KOPT-K1 (cell line): Measurements from ENCODE around the gene WDR88.

Source experiments
- H3K27ac ChIP-seq: fragments of 200-600 bp; sonication (generic); 2 replicates; pipeline ENCODE4 v1.5.1; 2016; ENCODE audit warnings: antibody characterized with exemption, mild to moderate bottlenecking, low read depth, low read length; ENCODE audit not compliant: poor library complexity, severe bottlenecking
- H3K36me3 ChIP-seq: fragments of 200-600 bp; sonication (generic); 2 replicates; pipeline ENCODE4 v1.5.1; 2017; ENCODE audit warnings: antibody characterized with exemption, mild to moderate bottlenecking, low read length, moderate library complexity; ENCODE audit not compliant: insufficient read depth
- H3K9me3 ChIP-seq: fragments of 200-600 bp; sonication (generic); 2 replicates; pipeline ENCODE4 v1.5.1; 2017; ENCODE audit warnings: antibody characterized with exemption, low read length, mild to moderate bottlenecking; ENCODE audit not compliant: insufficient read depth, poor library complexity, severe bottlenecking

Gene WDR88, protein sequence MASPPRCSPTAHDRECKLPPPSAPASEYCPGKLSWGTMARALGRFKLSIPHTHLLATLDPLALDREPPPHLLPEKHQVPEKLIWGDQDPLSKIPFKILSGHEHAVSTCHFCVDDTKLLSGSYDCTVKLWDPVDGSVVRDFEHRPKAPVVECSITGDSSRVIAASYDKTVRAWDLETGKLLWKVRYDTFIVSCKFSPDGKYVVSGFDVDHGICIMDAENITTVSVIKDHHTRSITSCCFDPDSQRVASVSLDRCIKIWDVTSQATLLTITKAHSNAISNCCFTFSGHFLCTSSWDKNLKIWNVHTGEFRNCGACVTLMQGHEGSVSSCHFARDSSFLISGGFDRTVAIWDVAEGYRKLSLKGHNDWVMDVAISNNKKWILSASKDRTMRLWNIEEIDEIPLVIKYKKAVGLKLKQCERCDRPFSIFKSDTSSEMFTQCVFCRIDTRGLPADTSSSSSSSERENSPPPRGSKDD

DNA sequence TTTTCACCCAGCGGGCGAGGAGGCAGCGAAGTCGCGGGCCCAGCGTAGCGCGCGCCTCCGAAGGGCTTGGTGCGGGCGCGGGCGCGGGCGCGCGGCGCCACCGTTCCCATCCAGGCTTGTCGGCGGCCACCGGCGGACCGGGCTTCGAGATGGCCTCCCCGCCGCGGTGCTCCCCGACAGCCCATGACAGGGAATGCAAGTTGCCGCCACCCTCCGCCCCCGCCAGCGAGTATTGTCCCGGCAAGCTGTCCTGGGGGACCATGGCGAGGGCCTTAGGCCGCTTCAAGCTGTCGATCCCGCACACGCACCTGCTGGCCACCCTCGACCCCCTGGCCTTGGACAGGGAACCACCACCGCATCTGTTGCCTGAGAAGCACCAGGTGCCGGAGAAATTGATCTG, at the start of gene WDR88:
TSS of gene WDR88 (plus strand) at position 94 of the 400 bp plus-strand sequence. CDS start at position 150, 56 bp downstream.
- peaks cover 39% of the 10 kb centered on the region for H3K36me3 ChIP-seq
- H3K9me3 ChIP-seq = no peaks in the 10 kb centered on the region
- H3K27ac ChIP-seq = no peak within 1 kb of the TSS

DNA sequence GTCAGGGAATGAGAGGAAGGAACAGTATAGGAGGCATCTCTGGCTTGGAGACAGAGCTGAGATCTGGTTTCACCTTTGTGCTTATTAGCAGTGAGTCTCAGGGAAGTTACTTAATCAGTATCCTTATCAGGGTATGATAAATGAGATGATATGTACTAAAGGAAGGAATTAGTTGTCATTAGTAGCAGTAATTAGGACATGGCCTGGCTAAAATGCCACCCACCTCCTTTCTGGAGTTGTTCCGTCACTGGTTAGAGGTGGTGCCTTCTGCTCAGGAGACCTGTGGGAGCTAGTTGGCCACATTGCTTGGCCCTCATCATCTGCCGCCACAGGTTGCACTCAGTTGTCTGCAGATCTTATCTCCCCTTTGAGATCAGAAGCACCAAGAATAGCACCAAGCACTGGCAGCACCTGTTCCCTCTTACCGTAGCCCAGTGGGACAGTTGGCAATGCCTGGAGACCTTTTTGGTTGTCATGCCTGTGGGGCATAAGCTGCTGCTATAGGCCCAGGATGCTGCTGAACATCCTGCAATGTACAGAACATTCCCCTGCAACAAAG, 46.3 kb upstream of the WDR88 start:
- H3K27ac ChIP-seq = no peak overlapping the region
- H3K9me3 ChIP-seq = no peaks in the 10 kb centered on the region
- peaks cover 26% of the 10 kb centered on the region for H3K36me3 ChIP-seq

DNA sequence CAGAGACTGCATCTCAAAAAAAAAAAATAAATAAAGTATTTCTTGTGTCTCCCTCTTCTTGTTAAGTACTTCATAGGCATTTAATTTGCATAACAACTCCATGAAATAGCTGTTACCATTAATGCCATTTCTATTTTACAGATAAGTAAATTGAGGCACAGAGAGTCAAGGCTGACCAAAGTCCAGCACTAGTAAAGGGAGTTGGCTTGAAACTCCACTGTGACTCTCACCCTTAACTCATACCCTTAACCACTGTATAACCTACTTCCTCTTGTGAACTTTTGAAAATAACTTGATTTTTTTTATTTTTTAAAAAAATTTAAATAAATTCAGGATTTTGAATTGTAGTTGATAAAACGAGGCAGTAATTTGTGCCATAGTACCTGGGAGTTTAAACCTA, 45.0 kb upstream of the WDR88 start:
- Histone ChIP-seq H3K36me3 (peaks cover 39% of the 10 kb centered on the region), H3K27ac (no peak overlapping the region), H3K9me3 (no peaks in the 10 kb centered on the region)

DNA sequence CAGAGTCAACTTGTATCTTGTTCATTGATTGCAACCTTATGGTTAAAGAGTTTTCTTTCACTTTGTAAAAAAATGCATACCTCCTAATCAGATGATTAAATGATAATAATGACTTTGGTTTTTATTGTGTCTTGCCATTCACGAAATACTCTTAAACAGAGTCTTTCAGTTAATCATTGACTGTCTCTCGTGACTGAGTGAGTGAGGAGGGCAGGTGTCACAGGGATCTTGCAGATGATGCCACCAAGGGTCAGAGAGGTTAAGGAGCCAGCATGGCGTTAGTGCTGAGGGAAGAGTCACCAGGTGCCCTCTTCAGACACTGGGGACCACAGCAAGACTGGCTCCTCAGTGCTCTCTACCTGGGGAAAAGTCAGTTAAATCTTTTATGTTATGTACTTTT, 42.9 kb upstream of the WDR88 start:
- H3K36me3 ChIP-seq = peaks cover 56% of the 10 kb centered on the region
- no peaks in the 10 kb centered on the region for H3K9me3 ChIP-seq
- no peak overlapping the region for H3K27ac ChIP-seq

DNA sequence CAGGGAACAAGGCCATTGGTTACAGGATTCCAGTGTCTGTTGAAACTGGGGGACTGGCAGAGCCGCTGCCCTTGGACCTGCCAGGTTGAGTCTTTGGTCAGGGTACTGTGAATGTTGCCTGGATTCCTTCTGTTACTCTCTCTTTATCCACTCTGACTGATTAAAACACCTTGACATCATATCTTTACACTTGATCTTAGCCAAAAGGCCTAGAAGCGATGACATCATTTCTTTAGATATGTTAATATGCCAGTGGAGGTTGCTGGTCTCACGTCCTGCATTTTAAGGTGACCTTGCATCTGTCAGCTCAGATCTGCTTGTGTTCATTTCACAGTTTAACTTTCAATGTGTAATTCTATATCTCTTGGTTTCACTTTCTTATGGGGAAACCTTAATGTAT, 41.7 kb upstream of the WDR88 start:
- Histone ChIP-seq H3K27ac (no peak overlapping the region), H3K9me3 (no peaks in the 10 kb centered on the region), H3K36me3 (peaks cover 68% of the 10 kb centered on the region)

DNA sequence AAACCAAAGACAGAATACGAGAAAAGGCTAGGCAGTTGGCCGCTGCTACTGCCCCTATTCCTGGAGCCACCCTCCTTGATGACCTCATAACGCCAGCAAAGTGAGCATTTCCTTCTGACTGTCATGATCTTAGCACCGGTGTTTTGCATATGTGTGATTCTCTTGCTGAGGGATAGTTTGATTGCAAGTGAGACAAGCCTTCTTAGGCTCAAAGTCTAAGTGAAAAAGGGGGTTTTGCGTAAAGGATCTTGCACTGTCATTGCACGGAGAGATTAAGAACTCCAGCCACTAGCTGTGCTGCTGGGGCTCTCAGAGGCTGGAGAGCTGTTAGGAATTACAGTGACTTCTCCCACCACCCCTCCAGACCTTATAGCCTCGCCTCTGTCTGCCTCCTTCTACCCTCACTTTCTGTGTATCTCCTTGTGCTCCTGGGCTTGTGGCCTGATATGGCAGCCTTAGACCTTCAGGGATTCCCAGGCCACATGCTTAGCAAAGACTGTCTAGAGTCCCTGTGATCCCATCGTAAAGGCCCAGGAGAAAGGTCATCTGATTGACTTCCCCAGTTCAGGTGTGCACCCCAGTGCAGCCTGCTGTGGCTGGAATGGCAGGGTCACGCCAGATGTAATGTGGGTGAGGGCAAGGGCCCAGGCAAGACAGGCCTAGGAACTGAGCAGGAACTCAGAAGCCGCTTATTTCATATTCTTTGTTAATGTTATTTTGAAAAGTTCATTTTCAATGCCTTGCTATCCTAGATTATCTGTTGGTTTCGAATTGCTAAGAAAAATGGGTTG, 38.3 kb upstream of the WDR88 start:
- Histone ChIP-seq H3K9me3 (no peaks in the 10 kb centered on the region), H3K27ac (no peak overlapping the region), H3K36me3 (peaks cover 92% of the 10 kb centered on the region)

DNA sequence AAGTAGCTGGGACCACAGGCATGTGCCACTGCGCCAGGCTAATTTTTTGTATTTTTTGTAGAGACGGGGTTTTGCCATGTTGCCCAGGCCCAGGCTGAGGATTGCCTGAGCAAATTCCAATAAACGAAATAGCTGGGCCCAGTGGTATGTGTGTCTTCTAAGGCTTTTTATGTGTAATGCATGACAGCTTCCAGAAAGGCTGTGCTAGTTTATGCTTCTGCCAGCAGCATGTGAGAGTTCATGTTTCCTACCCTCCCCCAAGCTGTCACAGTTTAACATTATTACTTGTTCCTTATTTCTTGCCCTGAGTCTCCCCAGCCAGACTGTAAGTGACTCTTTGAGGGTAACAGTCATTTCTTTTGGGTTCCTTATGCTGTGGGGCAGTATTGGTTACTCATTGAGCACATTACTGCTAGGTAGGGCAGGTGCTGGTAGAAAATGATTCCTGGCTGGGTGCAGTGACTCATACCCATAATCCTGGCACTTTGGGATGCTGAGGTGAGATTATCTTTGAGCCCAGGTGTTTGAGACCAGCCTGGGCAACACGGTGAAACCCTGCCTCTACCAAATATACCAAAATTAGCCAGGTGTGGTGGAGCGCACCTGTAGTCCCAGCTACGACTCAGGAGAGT, 37.4 kb upstream of the WDR88 start:
- H3K27ac ChIP-seq = no peak overlapping the region
- peaks cover 90% of the 10 kb centered on the region for H3K36me3 ChIP-seq
- H3K9me3 ChIP-seq = no peaks in the 10 kb centered on the region

DNA sequence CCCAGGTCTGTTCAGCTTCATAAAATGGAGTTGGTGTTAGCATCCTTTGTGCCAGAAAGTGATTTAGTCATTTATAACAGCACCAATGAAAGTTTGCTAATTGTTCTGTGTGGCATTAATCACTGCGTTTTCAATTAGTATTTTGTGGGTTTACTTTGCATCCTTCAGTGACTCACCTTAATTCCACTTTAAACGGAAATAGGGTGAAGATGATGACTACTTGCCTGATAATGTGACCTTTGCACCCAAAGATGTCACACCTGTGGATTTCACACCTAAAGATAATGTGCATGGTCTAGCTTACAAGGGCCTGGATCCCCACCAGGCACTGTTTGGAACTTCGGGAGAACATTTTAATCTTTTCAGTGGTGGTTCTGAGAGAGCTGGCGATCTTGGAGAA, 35.9 kb upstream of the WDR88 start:
- no peaks in the 10 kb centered on the region for H3K9me3 ChIP-seq
- no peak overlapping the region for H3K27ac ChIP-seq
- H3K36me3 ChIP-seq = peaks cover 84% of the 10 kb centered on the region

DNA sequence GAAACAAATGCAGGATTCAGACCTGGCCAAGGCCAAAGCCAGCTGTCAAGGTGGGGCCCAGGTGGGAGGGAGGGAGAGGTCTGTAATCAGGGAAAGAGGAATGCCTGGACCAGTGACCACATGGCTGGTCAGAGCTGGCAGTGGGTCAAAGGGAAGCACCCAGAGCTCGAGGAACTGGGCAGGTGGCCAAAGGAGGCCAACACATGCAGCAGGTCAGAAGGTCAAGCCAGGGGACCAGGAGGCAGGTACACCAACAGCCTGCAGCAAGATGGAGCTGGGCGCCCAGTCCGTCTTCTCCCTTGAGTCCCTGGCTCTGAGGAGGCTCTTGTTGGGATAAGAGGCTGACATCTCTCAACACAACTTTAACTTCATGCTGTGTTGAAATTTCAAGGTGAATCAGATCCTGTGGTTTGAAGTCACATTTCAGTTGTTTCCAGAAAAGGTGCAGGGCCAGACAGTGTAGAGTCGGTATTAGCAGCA, 33.8 kb upstream of the WDR88 start:
- H3K9me3 ChIP-seq = no peaks in the 10 kb centered on the region
- H3K27ac ChIP-seq = no peak overlapping the region
- H3K36me3 ChIP-seq = peaks cover 83% of the 10 kb centered on the region

DNA sequence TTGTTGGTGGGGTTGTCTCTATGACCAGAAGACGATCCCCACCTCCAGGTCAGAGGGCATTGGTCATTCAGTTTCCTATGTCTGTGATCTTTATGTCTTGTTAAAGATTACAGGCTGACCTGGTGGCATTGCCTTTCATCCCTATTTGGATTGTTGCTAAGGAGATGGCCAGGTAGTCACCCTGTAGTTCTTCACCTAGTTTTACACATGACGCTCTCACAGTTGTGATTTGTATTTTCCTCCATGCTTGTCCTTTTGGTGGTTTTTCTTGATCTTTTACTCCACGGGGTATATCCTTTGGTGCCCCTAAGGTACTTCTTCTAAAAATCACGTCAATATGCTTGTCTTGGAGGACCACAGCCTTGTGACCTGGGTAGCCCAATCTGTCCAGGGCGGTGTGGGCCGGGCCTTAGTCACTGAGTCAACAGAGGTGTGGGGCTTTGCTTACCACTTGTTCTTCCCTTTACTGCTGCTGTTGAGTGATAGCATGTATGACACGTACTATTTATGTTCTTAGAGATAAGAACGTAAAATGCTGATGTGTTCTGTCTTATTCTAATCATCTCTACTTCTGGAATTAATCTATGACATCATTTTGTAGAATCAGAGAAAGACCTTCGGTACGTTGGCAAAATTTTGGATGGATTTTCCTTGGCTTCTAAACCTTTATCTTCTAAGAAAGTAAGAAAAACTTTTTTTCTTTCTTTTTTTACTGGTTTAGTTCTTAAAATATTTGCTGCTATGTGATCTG, 30.8 kb upstream of the WDR88 start:
- Histone ChIP-seq H3K9me3 (no peaks in the 10 kb centered on the region), H3K27ac (no peak overlapping the region), H3K36me3 (peaks cover 71% of the 10 kb centered on the region)

DNA sequence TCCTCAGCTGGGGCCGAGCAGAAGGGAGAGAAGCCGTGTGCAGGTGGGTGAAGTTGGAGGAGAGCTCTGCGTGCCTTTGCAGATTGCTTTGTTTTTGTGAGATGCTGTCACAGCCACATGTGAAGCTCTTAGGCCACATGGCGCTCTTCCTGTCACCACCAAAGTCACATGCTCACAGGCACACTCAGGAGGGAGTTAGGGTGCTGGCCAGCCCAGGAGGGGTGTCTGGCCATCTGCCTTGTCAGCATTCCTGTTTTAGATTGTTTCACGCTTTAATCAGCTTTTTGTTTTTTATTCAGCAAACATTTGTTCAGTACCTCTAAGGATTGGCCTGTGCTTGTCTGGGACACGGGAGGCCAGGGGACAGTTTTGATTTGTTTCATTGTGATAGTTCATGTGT, 29.0 kb upstream of the WDR88 start:
- H3K36me3 ChIP-seq = peaks cover 74% of the 10 kb centered on the region
- no peak overlapping the region for H3K27ac ChIP-seq
- H3K9me3 ChIP-seq = no peaks in the 10 kb centered on the region

DNA sequence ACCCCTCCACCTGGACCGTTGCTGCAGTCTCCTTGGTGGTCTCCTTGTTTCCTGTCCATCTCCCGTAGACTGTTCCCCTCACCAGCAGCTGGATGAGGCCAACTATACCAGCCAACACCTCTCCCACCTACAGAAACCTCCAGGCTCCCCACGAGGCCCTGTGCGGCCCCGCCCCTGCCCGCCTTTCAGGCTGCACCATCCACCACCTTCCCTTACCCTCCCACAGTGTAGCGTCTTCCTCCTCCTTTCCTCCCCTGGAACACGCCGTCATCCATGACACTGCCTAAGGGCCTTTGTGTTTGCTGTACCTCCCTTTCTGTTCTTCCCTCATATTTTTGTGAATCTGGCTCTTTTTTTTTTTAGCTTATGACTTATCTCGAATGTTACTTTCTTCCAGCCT, 23.8 kb upstream of the WDR88 start:
- Histone ChIP-seq H3K9me3 (no peaks in the 10 kb centered on the region), H3K27ac (no peak overlapping the region), H3K36me3 (peaks cover 82% of the 10 kb centered on the region)

DNA sequence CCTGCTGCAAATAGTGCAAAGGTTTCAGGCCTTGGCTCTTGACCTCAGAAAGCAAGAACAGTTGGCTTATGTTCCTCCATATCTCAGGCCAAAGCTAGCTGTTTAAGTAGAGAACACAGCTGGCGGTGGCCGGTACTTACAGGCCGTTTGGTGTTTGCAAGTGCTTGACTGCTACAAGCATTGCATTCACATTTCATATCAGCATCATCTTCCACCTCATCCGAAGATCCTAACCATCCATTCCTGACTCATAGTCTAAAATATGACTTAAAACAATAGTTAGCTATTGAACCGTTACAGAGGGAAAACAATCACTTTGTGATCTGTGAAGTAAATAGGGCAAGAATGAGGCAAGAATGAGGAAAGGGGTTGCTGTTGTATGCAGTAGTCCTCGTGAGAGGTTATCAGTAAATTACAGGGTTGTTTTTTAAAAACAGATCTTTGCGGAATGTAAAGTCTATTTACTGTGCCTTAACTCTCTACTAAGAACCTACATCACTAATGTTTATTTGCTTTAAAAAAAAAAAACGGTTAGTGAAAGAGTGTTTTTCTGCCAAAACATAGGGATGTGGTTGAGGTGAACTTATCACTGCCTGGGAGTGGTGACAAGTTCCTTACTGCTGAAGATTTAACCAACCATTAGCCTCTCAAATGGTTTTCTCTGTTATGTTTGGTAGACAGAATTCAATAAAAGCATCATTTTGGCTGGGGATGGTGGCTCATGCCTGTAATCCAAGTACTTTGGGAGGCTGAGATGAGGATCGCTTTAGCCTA, 21.6 kb upstream of the WDR88 start:
- Histone ChIP-seq H3K27ac (no peak overlapping the region), H3K36me3 (peaks cover 87% of the 10 kb centered on the region), H3K9me3 (no peaks in the 10 kb centered on the region)

DNA sequence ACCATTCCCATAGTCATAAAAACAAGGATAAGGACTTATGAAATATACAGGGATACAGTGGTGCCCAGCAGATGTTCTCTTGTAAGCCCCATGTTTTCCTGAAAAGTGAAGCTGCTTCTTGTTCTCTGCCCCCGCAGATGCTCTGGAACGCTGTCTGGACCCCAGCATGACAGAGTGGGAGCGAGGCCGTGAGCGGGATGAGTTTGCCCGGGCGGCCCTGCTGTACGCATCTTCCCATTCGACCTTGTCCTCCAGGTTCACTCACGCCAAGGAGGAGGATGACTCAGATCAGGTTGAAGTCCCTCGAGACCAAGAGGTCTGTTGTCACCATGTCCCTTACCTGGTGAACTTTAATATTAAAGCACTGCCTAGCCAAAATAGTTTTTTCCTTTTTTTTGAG, 20.3 kb upstream of the WDR88 start:
- H3K9me3 ChIP-seq = no peaks in the 10 kb centered on the region
- peaks cover 95% of the 10 kb centered on the region for H3K36me3 ChIP-seq
- no peak overlapping the region for H3K27ac ChIP-seq
